HCT116 (cell line): ENCODE data around the gene RBM19.

Experiments used
- EZH2 ChIP-seq: fragments of 200-600 bp; sonication (generic); IDR thresholded peaks from 2 replicates; pipeline ENCODE4 v1.6.1; 2017; ENCODE audit warnings: antibody characterized with exemption, mixed run types
- POLR2AphosphoS5 ChIP-seq: IDR thresholded peaks from 2 replicates; pipeline ENCODE4 v1.6.1; 2011; ENCODE audit warnings: mild to moderate bottlenecking, low read depth, low read length, moderate library complexity
- SIN3A ChIP-seq: IDR thresholded peaks from 2 replicates; pipeline ENCODE4 v1.6.1; 2012; ENCODE audit warnings: low read depth
- TF ChIP-seq, protein P1 (sequence below), 3 experiments: fragments of 200-600 bp in 1 of 3; sonication (generic) in 1 of 3; IDR thresholded peaks in 2 of 3; conservative IDR thresholded peaks in 1 of 3; 2 replicates each; pipeline ENCODE4 v1.5.1; 2012 to 2017; ENCODE audit warnings: low read depth in 2 of 3, low read length in 2 of 3, antibody characterized with exemption in 1 of 3, borderline replicate concordance in 1 of 3, control low read depth in 1 of 3, mild to moderate bottlenecking in 1 of 3, mixed read lengths in 1 of 3, mixed run types in 1 of 3, moderate library complexity in 1 of 3; ENCODE audit not compliant: insufficient read depth in 1 of 3

DNA sequence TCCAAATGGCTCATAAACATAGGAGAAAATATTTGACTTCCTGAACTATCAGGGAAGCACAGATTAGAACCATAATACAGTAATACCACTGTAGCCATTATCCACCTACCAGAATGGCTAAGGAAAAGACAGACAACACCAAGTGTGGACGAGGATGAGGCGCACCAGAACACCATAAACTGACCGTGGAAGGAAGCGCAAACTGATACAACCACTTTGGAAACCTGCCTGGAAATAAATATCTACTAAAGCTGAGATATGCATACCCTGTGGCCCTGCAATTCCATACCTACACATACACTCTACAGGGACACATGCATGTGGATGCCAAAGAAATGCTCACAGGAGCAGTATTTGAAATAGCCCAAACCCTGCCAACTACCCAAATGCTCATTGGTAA, 60.3 kb downstream of the RBM19 start:
- TF ChIP-seq, protein P1, sequence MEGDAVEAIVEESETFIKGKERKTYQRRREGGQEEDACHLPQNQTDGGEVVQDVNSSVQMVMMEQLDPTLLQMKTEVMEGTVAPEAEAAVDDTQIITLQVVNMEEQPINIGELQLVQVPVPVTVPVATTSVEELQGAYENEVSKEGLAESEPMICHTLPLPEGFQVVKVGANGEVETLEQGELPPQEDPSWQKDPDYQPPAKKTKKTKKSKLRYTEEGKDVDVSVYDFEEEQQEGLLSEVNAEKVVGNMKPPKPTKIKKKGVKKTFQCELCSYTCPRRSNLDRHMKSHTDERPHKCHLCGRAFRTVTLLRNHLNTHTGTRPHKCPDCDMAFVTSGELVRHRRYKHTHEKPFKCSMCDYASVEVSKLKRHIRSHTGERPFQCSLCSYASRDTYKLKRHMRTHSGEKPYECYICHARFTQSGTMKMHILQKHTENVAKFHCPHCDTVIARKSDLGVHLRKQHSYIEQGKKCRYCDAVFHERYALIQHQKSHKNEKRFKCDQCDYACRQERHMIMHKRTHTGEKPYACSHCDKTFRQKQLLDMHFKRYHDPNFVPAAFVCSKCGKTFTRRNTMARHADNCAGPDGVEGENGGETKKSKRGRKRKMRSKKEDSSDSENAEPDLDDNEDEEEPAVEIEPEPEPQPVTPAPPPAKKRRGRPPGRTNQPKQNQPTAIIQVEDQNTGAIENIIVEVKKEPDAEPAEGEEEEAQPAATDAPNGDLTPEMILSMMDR (IDR thresholded peaks at IDR 0.05 in 2 of 3, conservative IDR thresholded peaks at IDR 0.05 in 1 of 3; ENCODE audit: borderline replicate concordance in 1 of 3, insufficient read depth in 1 of 3, low read depth in 2 of 3, low read length in 2 of 3): no peak
- TF ChIP-seq POLR2AphosphoS5: no peak
- no peak for TF ChIP-seq SIN3A
- no peak for TF ChIP-seq EZH2
